Epithelial cell of proximal tubule (primary cell): ENCODE data around the gene CRYBB3. TPM values are rescaled to one million over a fixed set of nuclear protein-coding genes. Genes with fewer than 3 reads are reported as not detected.

ENCODE experiments used
- DNase-seq: peaks from one replicate; pipeline ENCODE4 v3.0.0-alpha.2; 2011; ENCODE audit warnings: low read depth
- H3K4me3 ChIP-seq: 2 replicates; pipeline ENCODE4 v1.5.1; 2011; ENCODE audit warnings: low read depth, mild to moderate bottlenecking, low read length
- total RNA-seq: library from RNA; depleted of rRNA; stranded (reverse); fragments of >200 nt; gene quantifications from 2 replicates; pipeline ENCODE4 v1.2.3, GENCODE V29; 2015
- TF ChIP-seq, protein P1 (sequence below): conservative IDR thresholded peaks from 2 replicates; pipeline ENCODE4 v1.5.1; 2012; ENCODE audit warnings: low read depth, mild to moderate bottlenecking, low read length

Gene CRYBB3
- total RNA-seq, 1 donor from 2014 or later, result not detected

DNA sequence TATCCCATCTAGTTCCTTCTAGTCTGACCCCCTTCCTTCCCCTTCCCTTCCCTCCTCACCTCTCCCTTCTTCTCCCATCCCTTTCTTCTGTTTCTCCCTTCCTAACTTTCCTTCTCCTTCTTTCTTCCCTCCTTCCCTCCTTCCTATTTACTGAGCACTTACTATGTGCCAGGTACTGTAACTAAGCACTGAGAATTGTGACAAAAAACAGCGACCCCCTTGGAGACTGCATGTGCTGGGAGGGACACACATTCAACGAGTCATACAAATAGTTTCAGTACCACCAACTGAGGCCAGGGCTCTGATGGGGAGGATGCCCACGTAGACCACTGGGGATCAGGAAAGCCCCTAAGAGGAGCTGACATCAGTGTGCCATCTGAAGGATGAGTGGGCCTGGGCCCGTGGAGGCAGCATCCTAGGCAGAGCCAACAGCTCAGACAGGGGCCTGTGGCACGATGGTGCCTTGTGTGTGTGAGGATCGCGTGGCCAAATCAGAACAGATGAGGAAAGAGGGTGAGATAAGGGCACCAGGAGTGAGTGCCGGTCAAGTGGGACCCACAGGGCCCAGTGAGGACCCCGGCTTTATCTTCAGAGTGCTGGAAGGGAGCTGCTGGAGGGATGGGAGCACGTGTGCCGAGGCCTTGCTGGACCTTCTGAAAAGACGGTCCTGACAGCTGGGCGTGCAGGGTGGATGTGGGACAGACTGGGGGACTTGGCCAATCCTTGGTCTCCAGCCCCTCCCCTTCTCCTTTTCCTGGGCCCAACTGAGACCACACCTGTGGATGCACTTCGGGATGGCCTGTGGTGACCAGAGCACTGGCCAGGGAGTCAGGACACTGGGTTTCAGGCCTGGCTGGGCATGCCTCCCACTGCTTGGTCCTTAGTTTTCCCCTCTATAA is 38.4 kb upstream of the CRYBB3 start:
- TF ChIP-seq, protein P1, sequence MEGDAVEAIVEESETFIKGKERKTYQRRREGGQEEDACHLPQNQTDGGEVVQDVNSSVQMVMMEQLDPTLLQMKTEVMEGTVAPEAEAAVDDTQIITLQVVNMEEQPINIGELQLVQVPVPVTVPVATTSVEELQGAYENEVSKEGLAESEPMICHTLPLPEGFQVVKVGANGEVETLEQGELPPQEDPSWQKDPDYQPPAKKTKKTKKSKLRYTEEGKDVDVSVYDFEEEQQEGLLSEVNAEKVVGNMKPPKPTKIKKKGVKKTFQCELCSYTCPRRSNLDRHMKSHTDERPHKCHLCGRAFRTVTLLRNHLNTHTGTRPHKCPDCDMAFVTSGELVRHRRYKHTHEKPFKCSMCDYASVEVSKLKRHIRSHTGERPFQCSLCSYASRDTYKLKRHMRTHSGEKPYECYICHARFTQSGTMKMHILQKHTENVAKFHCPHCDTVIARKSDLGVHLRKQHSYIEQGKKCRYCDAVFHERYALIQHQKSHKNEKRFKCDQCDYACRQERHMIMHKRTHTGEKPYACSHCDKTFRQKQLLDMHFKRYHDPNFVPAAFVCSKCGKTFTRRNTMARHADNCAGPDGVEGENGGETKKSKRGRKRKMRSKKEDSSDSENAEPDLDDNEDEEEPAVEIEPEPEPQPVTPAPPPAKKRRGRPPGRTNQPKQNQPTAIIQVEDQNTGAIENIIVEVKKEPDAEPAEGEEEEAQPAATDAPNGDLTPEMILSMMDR, result no peak
- no peak for DNase-seq
- H3K4me3 ChIP-seq, result no peak overlapping the region

DNA sequence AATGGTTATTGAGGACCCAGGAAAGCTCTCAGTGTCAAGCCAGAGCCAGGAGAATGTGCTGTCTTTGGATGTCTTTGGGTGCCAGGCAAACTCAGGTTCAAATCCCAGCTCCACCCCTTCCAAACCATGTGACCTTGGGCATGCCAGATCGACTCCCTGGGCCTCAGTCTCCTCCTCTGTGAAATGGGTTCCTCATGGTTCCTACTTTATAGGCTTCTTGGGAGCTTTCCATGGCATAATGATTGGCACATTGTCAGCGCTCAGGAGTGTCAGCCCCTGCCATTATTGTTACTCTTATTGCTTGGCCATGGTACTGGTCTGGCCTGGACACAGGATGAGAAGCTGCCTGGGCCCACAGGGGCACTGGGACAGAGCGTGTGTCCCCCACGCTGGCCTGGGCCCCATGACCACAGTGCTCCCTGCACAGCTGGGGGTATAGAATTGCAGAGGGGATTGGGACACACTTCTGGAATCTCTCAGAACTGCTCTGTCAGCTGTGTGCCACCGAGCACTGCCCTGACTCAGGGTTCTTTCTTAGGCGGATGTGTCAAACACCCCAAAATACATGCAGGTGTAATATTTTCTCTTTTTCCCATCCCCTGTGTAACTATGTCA is 37.6 kb upstream of the CRYBB3 start:
- TF ChIP-seq, protein P1, result no peak
- DNase-seq, result no peak
- no peak overlapping the region for H3K4me3 ChIP-seq

DNA sequence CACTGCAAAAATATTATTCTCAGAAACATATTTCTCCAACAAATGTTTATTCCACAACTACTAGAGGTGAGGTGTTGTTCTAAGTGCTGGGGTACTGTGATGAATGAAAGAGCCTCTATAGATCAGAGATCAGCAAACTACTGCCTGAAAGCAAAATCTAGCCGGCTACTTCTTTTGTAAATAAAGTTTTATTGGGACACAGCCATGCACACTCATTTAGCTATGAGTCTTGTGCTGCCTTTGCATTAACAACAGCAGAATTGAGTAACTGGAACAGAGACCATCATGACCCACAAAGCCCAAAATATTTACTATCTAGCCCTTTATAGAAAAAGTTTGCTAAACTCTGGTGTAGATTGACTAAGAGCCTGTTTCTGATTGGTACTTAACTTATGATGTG is 37.1 kb upstream of the CRYBB3 start:
- DNase-seq, result no peak
- no peak overlapping the region for H3K4me3 ChIP-seq
- TF ChIP-seq, protein P1, result no peak

DNA sequence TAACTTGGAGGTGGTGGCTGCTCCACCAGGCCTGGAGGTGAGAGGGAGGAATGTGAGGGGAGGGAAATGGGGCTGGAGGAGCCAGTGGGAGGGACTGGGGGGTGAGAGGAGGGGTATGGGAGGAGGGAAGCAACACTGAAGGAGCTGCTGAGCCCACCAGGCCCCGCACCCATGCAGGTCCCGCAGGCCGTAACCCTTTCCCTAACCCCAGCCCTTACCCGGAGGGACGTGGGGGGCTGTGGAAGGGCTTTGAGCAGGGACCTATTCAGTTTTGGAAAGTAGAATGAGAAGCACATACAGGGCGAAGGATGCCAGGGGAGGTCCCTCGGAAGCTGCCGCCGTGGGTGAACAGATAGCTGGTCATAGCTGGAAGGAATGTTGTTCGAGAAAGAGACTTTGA is 33.9 kb upstream of the CRYBB3 start:
- TF ChIP-seq, protein P1, result no peak
- DNase-seq, result no peak
- H3K4me3 ChIP-seq, result no peak overlapping the region

DNA sequence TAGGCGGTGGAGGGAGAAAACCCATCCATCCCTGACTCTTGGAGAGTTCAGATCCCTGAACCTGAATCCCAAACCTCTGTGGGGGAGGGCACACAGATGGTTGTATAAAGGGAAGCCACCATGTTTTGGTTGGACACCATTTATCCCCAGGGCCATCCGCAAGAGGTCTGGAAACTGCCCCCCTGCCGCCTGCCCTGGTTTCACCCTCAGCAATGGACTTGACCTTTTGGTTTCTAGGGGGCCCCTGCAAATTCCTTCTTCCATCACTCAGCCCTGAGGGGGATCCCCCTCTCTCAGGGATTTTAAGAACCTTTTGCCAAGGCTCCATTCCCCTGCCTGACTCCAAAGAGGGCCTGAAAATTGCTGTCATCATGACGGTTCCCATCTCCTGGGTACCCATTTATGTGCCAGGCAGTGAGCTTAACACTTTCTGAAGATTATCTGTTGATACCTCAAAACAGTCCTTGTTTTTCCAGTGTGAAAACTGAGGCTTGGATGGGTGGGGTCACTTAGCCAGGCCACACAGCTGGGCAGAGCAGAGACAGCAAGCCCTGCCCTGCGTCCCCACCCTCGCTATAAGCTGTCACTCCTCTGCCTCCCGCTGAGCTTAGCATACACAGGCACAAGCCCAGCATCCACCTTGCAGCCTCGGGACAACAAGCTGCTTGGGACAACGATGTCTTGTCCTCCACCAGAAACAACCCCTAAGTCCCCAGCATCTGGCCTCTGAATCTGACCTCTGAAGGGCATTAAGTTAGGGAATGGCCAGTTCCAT is 33.2 kb upstream of the CRYBB3 start:
- H3K4me3 ChIP-seq, result no peak overlapping the region
- TF ChIP-seq, protein P1, result no peak
- no peak for DNase-seq

DNA sequence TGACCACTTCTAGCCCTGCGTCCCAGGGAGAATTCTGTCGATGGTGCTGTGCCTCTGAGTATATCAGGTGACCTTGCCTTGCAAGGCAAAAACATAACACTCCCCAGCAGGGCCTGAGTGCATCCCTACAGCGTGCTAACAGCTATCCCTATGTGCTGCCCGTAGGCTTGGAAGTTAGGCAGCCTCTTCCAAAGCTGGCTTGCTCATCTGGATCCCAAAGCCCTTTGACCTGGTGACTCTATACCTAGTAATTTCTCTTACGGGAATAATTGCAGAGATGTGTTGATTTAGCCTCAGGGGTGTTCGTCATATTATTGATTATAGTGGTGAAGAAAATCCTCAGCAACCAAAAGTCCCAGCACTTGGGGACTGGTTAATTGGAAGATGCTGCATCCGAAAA is 32.6 kb upstream of the CRYBB3 start:
- no peak overlapping the region for H3K4me3 ChIP-seq
- no peak for DNase-seq
- TF ChIP-seq, protein P1, result no peak
